Thyroid gland (tissue), 4 donors: Measurements from ENCODE around the gene HMCN2. TPM values are rescaled to one million over a fixed set of nuclear protein-coding genes. Genes with fewer than 3 reads are reported as not detected.

ENCODE experiments used
- DNase-seq, 2 donors: peaks; one replicate each; pipeline ENCODE4 v3.0.0-alpha.2; 2019
- H3K27ac ChIP-seq, 3 donors: fragments of 200-600 bp; sonication (generic); 1 replicate in 2 of 3; 2 replicates in 1 of 3; pipeline ENCODE4 v1.5.1; 2016 to 2019; ENCODE audit warnings: mild to moderate bottlenecking in 1 of 3, moderate library complexity in 1 of 3
- H3K27me3 ChIP-seq: fragments of 200-600 bp; sonication (generic); one replicate; pipeline ENCODE4 v1.5.1; 2019
- H3K36me3 ChIP-seq, 2 donors: fragments of 200-600 bp; sonication (generic); one replicate each; pipeline ENCODE4 v1.5.1; 2016 to 2019
- H3K4me1 ChIP-seq, 2 donors: fragments of 200-600 bp; sonication (generic); one replicate each; pipeline ENCODE4 v1.5.1; 2017 to 2019
- H3K4me3 ChIP-seq, 3 donors: fragments of 200-600 bp; sonication (generic); replicated peaks in 1 of 3; 1 replicate in 2 of 3; 2 replicates in 1 of 3; pipeline ENCODE4 v1.5.1; 2016; ENCODE audit warnings: mild to moderate bottlenecking in 1 of 3
- H3K9me3 ChIP-seq: fragments of 200-600 bp; sonication (generic); one replicate; pipeline ENCODE4 v1.5.1; 2017
- POLR2A ChIP-seq, 2 donors: fragments of 450-650 bp; IDR thresholded peaks; one replicate each; pipeline ENCODE4 v1.6.1; 2017; ENCODE audit warnings: antibody characterized with exemption in 2 of 2, mild to moderate bottlenecking in 2 of 2, moderate library complexity in 1 of 2
- WGBS, 2 donors: methylation state at CpG; one replicate each; pipeline ENCODE4 v1.1.5; 2017; 5-methylcytosine and 5-hydroxymethylcytosine counted together
- intact Hi-C: fragments of 100-400 bp; cut with DNase I; formaldehyde crosslinking; loops from one replicate; pipeline ENCODE4 v1.15.1; 2023
- total RNA-seq, 4 donors: library from RNA; depleted of rRNA; stranded (reverse); fragments of >200 nt; gene quantifications; one replicate each; pipeline ENCODE4 v1.2.3, GENCODE V29; 2016
- TF ChIP-seq, protein P1 (sequence below), 6 experiments: fragments of 200-600 bp in 3 of 6; fragments of 450-650 bp in 3 of 6; sonication (generic) in 3 of 6; IDR thresholded peaks; one replicate each; pipeline ENCODE4 v1.5.1; 2016 to 2019; ENCODE audit warnings: antibody characterized with exemption in 6 of 6, mild to moderate bottlenecking in 2 of 6, inconsistent platforms in 1 of 6, moderate library complexity in 1 of 6

The HMCN2 gene
- total RNA-seq, 4 donors from 2014 or later: 1.7 to 5.5 (median 3.5) TPM

DNA sequence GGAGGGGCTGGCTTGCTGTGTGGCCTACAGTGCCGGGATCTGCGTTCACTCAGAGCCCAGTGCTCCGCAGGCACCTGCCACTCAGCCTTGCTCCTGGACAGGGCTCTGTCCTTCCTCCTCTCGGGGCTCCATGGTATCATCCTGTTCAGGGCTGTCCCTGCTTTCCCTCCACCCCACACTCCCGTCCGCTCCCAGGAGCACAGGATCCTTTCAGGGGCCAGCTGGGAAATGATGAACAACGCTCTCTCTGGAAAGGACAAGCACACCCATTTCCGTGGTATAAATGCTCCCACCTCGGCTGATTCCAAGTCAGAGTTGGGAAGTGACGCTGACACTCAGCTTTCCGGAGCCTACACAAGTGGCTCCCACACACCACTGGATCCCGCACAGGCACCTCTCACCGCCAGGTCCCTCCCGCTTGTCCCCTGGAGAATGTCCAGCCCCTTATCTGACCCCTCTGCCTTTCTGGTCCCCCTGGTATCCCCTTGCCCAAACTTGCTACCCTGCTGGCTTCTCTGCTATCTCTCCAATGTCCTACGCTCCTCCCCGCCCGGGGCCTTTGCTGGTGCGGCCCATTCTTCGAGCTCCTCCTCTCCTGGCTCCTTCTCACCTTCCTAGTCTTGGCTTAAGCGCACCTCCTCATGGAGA, 21.3 kb downstream of the HMCN2 start:
- Histone ChIP-seq H3K27me3 (no peaks in the 10 kb centered on the region), H3K27ac (no peak overlapping the region), H3K36me3 (no peaks in the 10 kb centered on the region), H3K4me1 (peaks cover 23 to 46% of the 10 kb centered on the region in 2 donors), H3K9me3 (no peaks in the 10 kb centered on the region), H3K4me3 (no peak overlapping the region)
- 81 to 83% methylated on average over 18 to 20 of the region's 20 CpGs for WGBS, 2 donors
- TF ChIP-seq POLR2A (IDR thresholded peaks at IDR 0.05): no peak
- TF ChIP-seq, protein P1, sequence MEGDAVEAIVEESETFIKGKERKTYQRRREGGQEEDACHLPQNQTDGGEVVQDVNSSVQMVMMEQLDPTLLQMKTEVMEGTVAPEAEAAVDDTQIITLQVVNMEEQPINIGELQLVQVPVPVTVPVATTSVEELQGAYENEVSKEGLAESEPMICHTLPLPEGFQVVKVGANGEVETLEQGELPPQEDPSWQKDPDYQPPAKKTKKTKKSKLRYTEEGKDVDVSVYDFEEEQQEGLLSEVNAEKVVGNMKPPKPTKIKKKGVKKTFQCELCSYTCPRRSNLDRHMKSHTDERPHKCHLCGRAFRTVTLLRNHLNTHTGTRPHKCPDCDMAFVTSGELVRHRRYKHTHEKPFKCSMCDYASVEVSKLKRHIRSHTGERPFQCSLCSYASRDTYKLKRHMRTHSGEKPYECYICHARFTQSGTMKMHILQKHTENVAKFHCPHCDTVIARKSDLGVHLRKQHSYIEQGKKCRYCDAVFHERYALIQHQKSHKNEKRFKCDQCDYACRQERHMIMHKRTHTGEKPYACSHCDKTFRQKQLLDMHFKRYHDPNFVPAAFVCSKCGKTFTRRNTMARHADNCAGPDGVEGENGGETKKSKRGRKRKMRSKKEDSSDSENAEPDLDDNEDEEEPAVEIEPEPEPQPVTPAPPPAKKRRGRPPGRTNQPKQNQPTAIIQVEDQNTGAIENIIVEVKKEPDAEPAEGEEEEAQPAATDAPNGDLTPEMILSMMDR (IDR thresholded peaks at IDR 0.05): no peak
- DNase-seq: no peak
- intact Hi-C loops: no loop called here

DNA sequence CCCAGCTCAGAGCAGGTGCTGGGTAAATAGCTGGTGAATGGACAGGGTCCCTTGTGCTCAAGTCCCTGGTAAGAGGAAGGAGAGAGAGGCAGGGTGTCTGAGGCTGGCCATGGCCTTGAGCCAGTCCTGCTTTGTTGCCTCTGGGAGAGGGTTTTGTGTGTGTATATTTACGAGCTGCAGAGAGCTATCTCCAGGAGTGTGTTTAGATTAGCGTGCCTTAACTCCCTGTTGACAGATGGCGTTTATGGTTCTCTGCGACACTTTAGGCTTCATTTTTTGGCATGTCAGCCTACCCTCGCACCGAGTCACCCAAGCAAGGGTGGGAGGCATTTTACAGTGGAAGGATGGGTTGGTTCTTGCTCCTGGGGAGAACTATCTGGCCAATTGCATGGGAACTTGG, 22.2 kb downstream of the HMCN2 start:
- peaks cover 21 to 38% of the 10 kb centered on the region in 2 donors for H3K4me1 ChIP-seq
- H3K27ac ChIP-seq: peak overlapping the region in 2 of 3 donors; percentile 23 to 63
- H3K36me3 ChIP-seq: no peaks in the 10 kb centered on the region
- TF ChIP-seq, protein P1 (IDR thresholded peaks at IDR 0.05): no peak
- no peak for TF ChIP-seq POLR2A (IDR thresholded peaks at IDR 0.05)
- DNase-seq: peak; percentile 70 to 74
- WGBS, 2 donors: 23 to 37% methylated on average over 6 of the region's 6 CpGs
- intact Hi-C loops: no loop called here
- H3K4me3 ChIP-seq: no peak overlapping the region
- H3K27me3 ChIP-seq: no peaks in the 10 kb centered on the region
- no peaks in the 10 kb centered on the region for H3K9me3 ChIP-seq

DNA sequence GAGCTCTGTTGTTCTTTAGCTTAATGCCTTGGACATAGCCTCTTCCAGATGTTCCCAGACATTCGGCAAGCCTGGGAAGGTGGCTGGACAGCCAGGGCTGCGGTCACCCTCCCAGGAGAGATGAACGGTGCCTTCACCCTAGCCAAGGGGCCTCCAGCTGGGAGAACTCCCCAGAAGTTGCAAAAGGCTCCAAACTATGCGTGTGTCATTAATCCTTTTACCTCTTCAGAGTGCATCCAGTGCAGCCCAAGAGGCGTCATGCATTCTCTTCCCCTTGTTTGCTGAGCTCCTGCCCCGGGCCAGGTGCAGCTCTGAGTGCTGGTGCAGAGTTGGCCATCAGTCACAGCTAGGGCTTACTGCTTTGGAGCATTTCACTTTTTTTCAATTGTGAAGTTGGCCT, 22.8 kb downstream of the HMCN2 start:
- intact Hi-C loops: no loop called here
- Histone ChIP-seq H3K9me3 (no peaks in the 10 kb centered on the region), H3K4me3 (no peak overlapping the region), H3K27me3 (no peaks in the 10 kb centered on the region), H3K27ac (peak overlapping the region in 2 of 3 donors; percentile 23 to 63), H3K36me3 (no peaks in the 10 kb centered on the region), H3K4me1 (peaks cover 21 to 36% of the 10 kb centered on the region in 2 donors)
- DNase-seq: peak; percentile 73 to 78
- WGBS, 2 donors: 27 to 38% methylated on average over 6 of the region's 6 CpGs
- no peak for TF ChIP-seq POLR2A (IDR thresholded peaks at IDR 0.05)
- TF ChIP-seq, protein P1 (IDR thresholded peaks at IDR 0.05): no peak

DNA sequence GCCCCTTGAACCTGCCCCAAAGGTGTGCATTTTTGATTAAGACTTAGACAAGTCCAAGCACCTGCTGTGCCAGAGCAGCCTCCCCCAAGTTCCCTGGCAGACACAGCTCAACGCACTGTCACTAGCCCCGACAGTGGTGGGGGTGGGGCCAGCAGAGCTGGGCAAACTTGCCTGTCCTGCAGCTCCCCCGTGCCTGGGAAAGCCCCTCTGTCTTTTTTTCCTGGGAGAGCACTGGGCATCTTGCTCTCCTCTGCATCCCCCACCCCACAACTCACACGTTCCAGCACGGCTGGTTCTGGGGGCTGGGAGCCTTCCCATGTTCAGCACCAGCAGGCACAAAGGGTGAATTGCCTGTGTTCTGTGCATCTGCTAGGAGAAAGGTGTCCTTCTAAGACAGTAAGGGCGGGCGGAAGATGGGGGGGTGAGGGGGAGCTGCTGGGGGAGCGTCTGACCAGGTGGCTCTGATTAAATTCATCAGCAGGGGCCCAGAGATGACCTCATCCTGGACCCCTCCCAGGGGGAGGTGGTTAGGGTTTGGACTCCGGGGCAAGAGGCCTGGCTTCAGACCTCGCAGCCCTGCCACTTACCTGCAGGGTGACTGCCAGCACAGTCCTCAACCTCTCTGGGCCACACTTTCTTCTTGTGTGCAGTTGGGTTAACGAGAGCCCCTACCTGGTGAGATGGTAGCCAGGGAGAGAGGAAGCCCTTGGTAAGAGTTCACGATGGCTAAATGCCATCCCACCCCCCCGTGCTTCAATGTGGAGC, 23.5 kb downstream of the HMCN2 start:
- Histone ChIP-seq H3K4me3 (no peak overlapping the region), H3K27ac (peak overlapping the region in 1 of 3 donors; percentile 63), H3K9me3 (no peaks in the 10 kb centered on the region), H3K36me3 (no peaks in the 10 kb centered on the region), H3K4me1 (peaks cover 21 to 36% of the 10 kb centered on the region in 2 donors), H3K27me3 (no peaks in the 10 kb centered on the region)
- TF ChIP-seq, protein P1 (IDR thresholded peaks at IDR 0.05): no peak
- TF ChIP-seq POLR2A (IDR thresholded peaks at IDR 0.05): no peak
- 54 to 61% methylated on average over 10 to 12 of the region's 13 CpGs for WGBS, 2 donors
- intact Hi-C loops: no loop called here
- DNase-seq: peak; percentile 44 to 69

DNA sequence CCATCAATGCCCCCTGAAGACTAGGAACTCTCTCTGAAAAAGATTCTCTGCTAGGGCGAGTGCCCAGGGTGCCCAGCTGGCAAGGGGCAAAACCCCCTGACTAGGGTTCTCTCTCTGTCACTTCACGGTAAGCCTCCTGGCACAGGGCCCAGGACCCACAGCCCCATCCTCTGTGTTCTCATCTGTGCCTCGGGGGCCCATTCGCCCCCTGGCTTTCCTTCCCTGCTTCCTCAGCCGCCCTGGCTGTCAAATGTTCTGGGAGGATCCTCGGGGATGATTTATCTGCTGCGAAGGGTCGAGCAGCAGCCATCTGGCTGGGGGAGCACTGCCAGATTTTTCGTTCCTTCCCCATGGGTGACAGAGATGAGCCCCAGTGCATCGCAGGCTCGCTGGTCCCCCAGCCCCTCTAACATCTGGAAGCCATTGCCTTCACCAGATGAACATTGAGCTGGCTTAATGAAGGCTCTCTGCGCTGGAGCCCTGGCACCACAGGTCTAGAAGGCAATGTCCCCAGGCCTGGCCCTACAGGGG, 24.2 kb downstream of the HMCN2 start:
- Histone ChIP-seq H3K9me3 (no peaks in the 10 kb centered on the region), H3K36me3 (no peaks in the 10 kb centered on the region), H3K27ac (no peak overlapping the region), H3K4me3 (no peak overlapping the region), H3K27me3 (no peaks in the 10 kb centered on the region), H3K4me1 (peaks cover 21 to 36% of the 10 kb centered on the region in 2 donors)
- intact Hi-C loops: no loop called here
- no peak for DNase-seq
- TF ChIP-seq POLR2A (IDR thresholded peaks at IDR 0.05): no peak
- TF ChIP-seq, protein P1 (IDR thresholded peaks at IDR 0.05): no peak
- 63 to 86% methylated on average over 9 to 10 of the region's 12 CpGs for WGBS, 2 donors
